ENCODE data around the gene TRPC4AP.

Gene TRPC4AP

GRCh38 chr20:34970846-34971560 is 121.6 kb downstream of the TRPC4AP start:
- DNase-seq (ENCODE audit: low read depth in 2 of 2) = no peak

- no peak for DNase-seq (ENCODE audit: low read depth in 2 of 2)
These were observed 122.3 kb downstream of the TRPC4AP start for GRCh38 chr20:34970193-34970840.

GRCh38 chr20:34968042-34968775 is 124.4 kb downstream of the TRPC4AP start:
- no peak for DNase-seq (ENCODE audit: low read depth in 2 of 2)

- DNase-seq (ENCODE audit: low read depth in 2 of 2) = no peak
These were observed 125.2 kb downstream of the TRPC4AP start for GRCh38 chr20:34967421-34967820.

GRCh38 chr20:34965051-34965450 is 127.6 kb downstream of the TRPC4AP start:
- no peak for DNase-seq (ENCODE audit: low read depth in 2 of 2)

GRCh38 chr20:34964486-34964885 is 128.1 kb downstream of the TRPC4AP start:
- no peak for DNase-seq (ENCODE audit: low read depth in 2 of 2)

GRCh38 chr20:34956751-34957472 is 135.7 kb downstream of the TRPC4AP start:
- no peak for DNase-seq (ENCODE audit: low read depth in 2 of 2)

GRCh38 chr20:34956041-34956458 is 136.6 kb downstream of the TRPC4AP start:
- DNase-seq (ENCODE audit: low read depth in 2 of 2) = no peak

GRCh38 chr20:34955231-34956040 is 137.2 kb downstream of the TRPC4AP start, which contains the start of the genes GSS and MYH7B:
Gene GSS, minus strand, starts transcription at chr20:34955806. Its CDS starts 3,954 bp downstream, at chr20:34951852.
Gene MYH7B, plus strand, starts transcription at chr20:34955868. Its CDS starts 22,138 bp downstream, at chr20:34978006.
- peak; percentile 93 to 98 for DNase-seq (ENCODE audit: low read depth in 2 of 2)

- DNase-seq (ENCODE audit: low read depth in 2 of 2) = no peak
These were observed 137.7 kb downstream of the TRPC4AP start for GRCh38 chr20:34954904-34955230.

GRCh38 chr20:34953960-34954359 is 138.6 kb downstream of the TRPC4AP start:
- no peak for DNase-seq (ENCODE audit: low read depth in 2 of 2)

GRCh38 chr20:34952671-34953070 is 139.9 kb downstream of the TRPC4AP start:
- DNase-seq (ENCODE audit: low read depth in 2 of 2) = no peak
